SK-N-SH treated with all-trans-retinoic acid at 6 μM for 48 hours (cell line): ENCODE results near the gene MEF2B.

Experiments used
- ATAC-seq: fragments of 200-7000 bp; cut with Tn5 transposase; 3 replicates; pipeline ENCODE4 v1.9.1; 2020; ENCODE audit warnings: mild to moderate bottlenecking, moderate library complexity
- ARNTL ChIP-seq: fragments of 450-650 bp; formaldehyde crosslinking; IDR thresholded peaks from 2 replicates; pipeline ENCODE4 v1.5.0; 2020; ENCODE audit warnings: low read depth, mild to moderate bottlenecking, moderate library complexity, borderline replicate concordance
- BACH2 ChIP-seq: fragments of 250-450 bp; sonication (Bioruptor Pico); IDR thresholded peaks from 2 replicates; pipeline ENCODE4 v1.9.0; 2021; ENCODE audit warnings: mild to moderate bottlenecking, borderline replicate concordance
- CREB5 ChIP-seq: fragments of 250-450 bp; sonication (Bioruptor Pico); IDR thresholded peaks from 2 replicates; pipeline ENCODE4 v1.5.1; 2020; ENCODE audit warnings: low read depth, mild to moderate bottlenecking, moderate library complexity
- CSDC2 ChIP-seq: fragments of 250-450 bp; sonication (Bioruptor Pico); IDR thresholded peaks from 2 replicates; pipeline ENCODE4 v1.5.0; 2020; ENCODE audit warnings: mild to moderate bottlenecking, moderate library complexity
- CSRNP3 ChIP-seq: fragments of 250-450 bp; sonication (Bioruptor Pico); IDR thresholded peaks from 2 replicates; pipeline ENCODE4 v1.5.1; 2021; ENCODE audit warnings: mild to moderate bottlenecking, moderate library complexity
- ESRRG ChIP-seq: fragments of 250-450 bp; sonication (Bioruptor Pico); IDR thresholded peaks from 2 replicates; pipeline ENCODE4 v1.6.1; 2021; ENCODE audit warnings: mild to moderate bottlenecking
- GLIS3 ChIP-seq: fragments of 250-450 bp; sonication (Bioruptor Pico); IDR thresholded peaks from 2 replicates; pipeline ENCODE4 v1.5.0; 2020; ENCODE audit warnings: mild to moderate bottlenecking, moderate library complexity
- ISL1 ChIP-seq: fragments of 250-450 bp; sonication (Bioruptor Pico); IDR thresholded peaks from 2 replicates; pipeline ENCODE4 v2.1.2; 2022; ENCODE audit warnings: mild to moderate bottlenecking, moderate library complexity
- OSR1 ChIP-seq: fragments of 250-450 bp; sonication (Bioruptor Pico); IDR thresholded peaks from 2 replicates; pipeline ENCODE4 v1.8.0; 2022; ENCODE audit warnings: moderate library complexity, mild to moderate bottlenecking, inconsistent platforms
- PATZ1 ChIP-seq: fragments of 250-450 bp; sonication (Bioruptor Pico); IDR thresholded peaks from 2 replicates; pipeline ENCODE4 v1.8.0; 2020; ENCODE audit warnings: mild to moderate bottlenecking, moderate library complexity, borderline replicate concordance
- RARB ChIP-seq: fragments of 250-450 bp; sonication (Bioruptor Pico); IDR thresholded peaks from 2 replicates; pipeline ENCODE4 v1.8.0; 2021; ENCODE audit warnings: mild to moderate bottlenecking, moderate library complexity
- SNAI2 ChIP-seq: fragments of 250-450 bp; sonication (Bioruptor Pico); IDR thresholded peaks from 2 replicates; pipeline ENCODE4 v1.5.0; 2020; ENCODE audit warnings: mild to moderate bottlenecking, moderate library complexity
- TCF4 ChIP-seq: fragments of 250-450 bp; sonication (Bioruptor Pico); IDR thresholded peaks from 2 replicates; pipeline ENCODE4 v1.8.0; 2021; ENCODE audit warnings: mild to moderate bottlenecking, moderate library complexity, borderline replicate concordance
- TOX ChIP-seq: fragments of 250-450 bp; sonication (Bioruptor Pico); IDR thresholded peaks from 2 replicates; pipeline ENCODE4 v1.8.0; 2021; ENCODE audit warnings: mild to moderate bottlenecking, moderate library complexity, borderline replicate concordance
- ZC3H10 ChIP-seq: fragments of 250-450 bp; sonication (Bioruptor Pico); IDR thresholded peaks from 2 replicates; pipeline ENCODE4 v1.5.1; 2021; ENCODE audit warnings: mild to moderate bottlenecking, moderate library complexity
- ZFP3 ChIP-seq: fragments of 250-450 bp; sonication (Bioruptor Pico); IDR thresholded peaks from 2 replicates; pipeline ENCODE4 v1.5.0; 2020; ENCODE audit warnings: mild to moderate bottlenecking, moderate library complexity
- ZFP30 ChIP-seq: fragments of 450-650 bp; formaldehyde crosslinking; IDR thresholded peaks from 2 replicates; pipeline ENCODE4 v1.5.0; 2022; ENCODE audit warnings: mild to moderate bottlenecking, moderate library complexity
- ZNF565 ChIP-seq: fragments of 450-650 bp; formaldehyde crosslinking; conservative IDR thresholded peaks from 2 replicates; pipeline ENCODE4 v1.5.0; 2020; ENCODE audit warnings: low read depth, mild to moderate bottlenecking, moderate library complexity
- ZNF70 ChIP-seq: fragments of 450-650 bp; formaldehyde crosslinking; IDR thresholded peaks from 2 replicates; pipeline ENCODE4 v1.5.0; 2020; ENCODE audit warnings: mild to moderate bottlenecking, moderate library complexity
- ZNF8 ChIP-seq: fragments of 450-650 bp; formaldehyde crosslinking; IDR thresholded peaks from 2 replicates; pipeline ENCODE4 v1.5.0; 2020; ENCODE audit warnings: mild to moderate bottlenecking, moderate library complexity
- TF ChIP-seq, protein P1 (sequence below): fragments of 250-450 bp; sonication (Bioruptor Pico); IDR thresholded peaks from 2 replicates; pipeline ENCODE4 v1.5.0; 2020; ENCODE audit warnings: mild to moderate bottlenecking, moderate library complexity

The MEF2B gene

DNA sequence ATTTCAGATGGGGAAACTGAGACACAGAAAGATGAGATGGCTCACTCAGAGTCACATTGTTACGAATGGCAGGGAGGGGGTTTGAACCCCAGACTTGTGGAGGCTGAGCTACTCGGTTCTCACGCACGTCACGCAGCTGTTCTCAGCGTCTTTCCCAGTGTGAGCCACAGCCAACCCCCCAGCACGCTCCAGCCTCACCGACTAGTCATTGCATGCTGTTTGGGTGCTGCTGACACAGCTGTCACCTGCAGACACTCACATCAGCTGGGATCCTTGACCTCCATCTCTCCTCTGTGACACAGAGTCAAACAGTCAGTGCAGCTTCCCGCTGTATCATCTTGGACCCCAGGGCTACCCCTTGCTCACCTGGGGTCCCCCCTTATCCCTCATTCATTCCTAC is 39.3 kb upstream of the MEF2B start:
- ATAC-seq: no peak
- TF ChIP-seq, protein P1, sequence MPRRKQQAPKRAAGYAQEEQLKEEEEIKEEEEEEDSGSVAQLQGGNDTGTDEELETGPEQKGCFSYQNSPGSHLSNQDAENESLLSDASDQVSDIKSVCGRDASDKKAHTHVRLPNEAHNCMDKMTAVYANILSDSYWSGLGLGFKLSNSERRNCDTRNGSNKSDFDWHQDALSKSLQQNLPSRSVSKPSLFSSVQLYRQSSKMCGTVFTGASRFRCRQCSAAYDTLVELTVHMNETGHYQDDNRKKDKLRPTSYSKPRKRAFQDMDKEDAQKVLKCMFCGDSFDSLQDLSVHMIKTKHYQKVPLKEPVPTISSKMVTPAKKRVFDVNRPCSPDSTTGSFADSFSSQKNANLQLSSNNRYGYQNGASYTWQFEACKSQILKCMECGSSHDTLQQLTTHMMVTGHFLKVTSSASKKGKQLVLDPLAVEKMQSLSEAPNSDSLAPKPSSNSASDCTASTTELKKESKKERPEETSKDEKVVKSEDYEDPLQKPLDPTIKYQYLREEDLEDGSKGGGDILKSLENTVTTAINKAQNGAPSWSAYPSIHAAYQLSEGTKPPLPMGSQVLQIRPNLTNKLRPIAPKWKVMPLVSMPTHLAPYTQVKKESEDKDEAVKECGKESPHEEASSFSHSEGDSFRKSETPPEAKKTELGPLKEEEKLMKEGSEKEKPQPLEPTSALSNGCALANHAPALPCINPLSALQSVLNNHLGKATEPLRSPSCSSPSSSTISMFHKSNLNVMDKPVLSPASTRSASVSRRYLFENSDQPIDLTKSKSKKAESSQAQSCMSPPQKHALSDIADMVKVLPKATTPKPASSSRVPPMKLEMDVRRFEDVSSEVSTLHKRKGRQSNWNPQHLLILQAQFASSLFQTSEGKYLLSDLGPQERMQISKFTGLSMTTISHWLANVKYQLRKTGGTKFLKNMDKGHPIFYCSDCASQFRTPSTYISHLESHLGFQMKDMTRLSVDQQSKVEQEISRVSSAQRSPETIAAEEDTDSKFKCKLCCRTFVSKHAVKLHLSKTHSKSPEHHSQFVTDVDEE (CRISPR knock-in tag): no peak
- TF ChIP-seq CREB5 (CRISPR knock-in tag) (no peak), GLIS3 (no peak), ZNF565 (CRISPR knock-in tag) (no peak), TCF4 (CRISPR knock-in tag) (no peak), ARNTL (CRISPR knock-in tag) (no peak), ZFP30 (CRISPR knock-in tag) (no peak), ZNF70 (no peak), ZC3H10 (CRISPR knock-in tag) (no peak), ZFP3 (CRISPR knock-in tag) (no peak), PATZ1 (CRISPR knock-in tag) (no peak), ISL1 (no peak), RARB (CRISPR knock-in tag) (no peak), CSDC2 (CRISPR knock-in tag) (no peak), ESRRG (CRISPR knock-in tag) (no peak), BACH2 (CRISPR knock-in tag) (no peak), OSR1 (CRISPR knock-in tag) (no peak)

DNA sequence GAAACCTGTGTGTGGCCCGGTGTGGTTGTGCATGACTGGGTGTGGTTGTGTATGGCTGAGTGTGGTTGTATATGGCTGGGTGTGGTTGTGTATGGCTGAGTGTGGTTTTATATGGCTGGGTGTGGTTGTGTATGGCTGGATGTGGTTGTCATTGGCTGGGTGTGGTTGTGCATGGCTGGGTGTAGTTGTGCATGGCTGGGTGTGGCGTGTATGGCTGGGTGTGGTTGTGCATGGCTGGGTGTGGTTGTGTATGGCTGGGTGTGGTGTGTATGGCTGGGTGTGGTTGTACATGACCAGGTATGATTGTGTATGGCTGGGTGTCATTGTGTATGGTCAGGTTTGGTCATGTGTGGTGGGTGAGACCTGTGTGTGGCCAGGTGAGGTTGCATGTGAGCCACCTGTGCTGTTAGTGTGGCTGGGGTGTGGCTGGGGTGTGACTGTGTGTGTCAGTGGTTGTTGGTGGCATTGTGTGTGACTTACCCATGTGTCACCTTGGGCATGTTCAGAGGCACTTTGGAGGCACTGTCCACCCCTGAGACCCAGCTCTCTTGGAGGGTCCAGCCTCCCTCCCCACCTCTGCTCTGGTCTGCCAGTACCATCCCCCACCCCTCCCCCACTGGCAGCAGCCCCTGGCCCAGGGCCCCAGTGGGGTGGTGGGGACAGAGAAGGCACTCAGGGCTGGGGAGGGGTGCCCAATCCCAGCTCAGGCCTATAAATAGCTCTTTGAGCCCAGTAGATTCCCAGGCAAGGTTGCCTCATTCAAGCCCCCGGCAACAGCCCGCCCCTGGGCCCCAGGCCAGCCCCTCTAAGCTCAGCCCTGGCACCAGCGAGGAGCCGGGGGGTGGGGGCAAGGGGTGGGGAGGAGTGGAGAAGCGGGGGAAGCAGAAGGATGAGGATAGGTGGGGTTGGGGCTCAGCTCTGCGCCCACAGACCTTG is 37.8 kb upstream of the MEF2B start:
- ATAC-seq: no peak
- no peak for TF ChIP-seq GLIS3
- no peak for TF ChIP-seq PATZ1 (CRISPR knock-in tag)
- no peak for TF ChIP-seq ZFP30 (CRISPR knock-in tag)
- TF ChIP-seq CSRNP3: no peak
- TF ChIP-seq TOX (CRISPR knock-in tag): no peak

DNA sequence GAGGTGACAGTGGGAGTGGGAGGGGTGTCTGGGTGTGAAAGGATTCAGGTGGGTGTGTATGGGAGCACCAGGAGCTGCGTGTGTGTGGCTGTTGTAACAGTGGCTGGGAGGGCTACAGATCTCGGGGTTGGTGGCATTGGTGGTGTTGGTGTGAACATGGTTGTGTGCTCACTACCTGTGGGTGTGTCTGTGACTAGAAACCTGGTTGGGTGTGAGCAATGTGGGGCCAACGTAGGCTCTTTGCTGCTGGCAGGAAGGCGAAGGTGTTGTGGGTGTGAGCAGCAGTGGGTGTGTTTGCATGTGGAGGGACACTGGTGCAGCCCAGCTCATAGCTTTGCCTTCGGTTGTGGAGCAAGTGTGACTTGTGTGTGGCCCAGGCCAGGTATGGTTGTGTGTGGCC is 36.9 kb upstream of the MEF2B start:
- no peak for ATAC-seq
- TF ChIP-seq ZFP3 (CRISPR knock-in tag): no peak
- no peak for TF ChIP-seq GLIS3
- TF ChIP-seq SNAI2 (CRISPR knock-in tag): no peak
- no peak for TF ChIP-seq ESRRG (CRISPR knock-in tag)
- TF ChIP-seq, protein P1 (CRISPR knock-in tag): no peak
- no peak for TF ChIP-seq ZNF565 (CRISPR knock-in tag)
- no peak for TF ChIP-seq ZFP30 (CRISPR knock-in tag)
- TF ChIP-seq PATZ1 (CRISPR knock-in tag): no peak
- TF ChIP-seq BACH2 (CRISPR knock-in tag): no peak
- no peak for TF ChIP-seq ZNF8 (CRISPR knock-in tag)
- no peak for TF ChIP-seq CSDC2 (CRISPR knock-in tag)
- TF ChIP-seq ISL1: no peak
